HG03520 (cell line): ENCODE data around the gene PGLYRP4.
"Not testable (repeated sequence)": the region's sequence is repeated elsewhere in the genome, so short reads cannot be mapped to it uniquely, and the experiment has no call there.

Source experiments
- ATAC-seq: cut with Tn5 transposase; IDR thresholded peaks from one replicate; pipeline ENCODE4 v1.9.1; 2021; ENCODE audit warnings: mild to moderate bottlenecking, moderate library complexity; ENCODE audit not compliant: unreplicated experiment

The PGLYRP4 gene

GRCh38 chr1:153341431-153341934, 7.2 kb downstream of the PGLYRP4 start:
- ATAC-seq: no peak

- no peak for ATAC-seq
These were observed 8.3 kb downstream of the PGLYRP4 start for GRCh38 chr1:153340356-153340755.

GRCh38 chr1:153339802-153340201, 8.8 kb downstream of the PGLYRP4 start:
- ATAC-seq: no peak

DNA sequence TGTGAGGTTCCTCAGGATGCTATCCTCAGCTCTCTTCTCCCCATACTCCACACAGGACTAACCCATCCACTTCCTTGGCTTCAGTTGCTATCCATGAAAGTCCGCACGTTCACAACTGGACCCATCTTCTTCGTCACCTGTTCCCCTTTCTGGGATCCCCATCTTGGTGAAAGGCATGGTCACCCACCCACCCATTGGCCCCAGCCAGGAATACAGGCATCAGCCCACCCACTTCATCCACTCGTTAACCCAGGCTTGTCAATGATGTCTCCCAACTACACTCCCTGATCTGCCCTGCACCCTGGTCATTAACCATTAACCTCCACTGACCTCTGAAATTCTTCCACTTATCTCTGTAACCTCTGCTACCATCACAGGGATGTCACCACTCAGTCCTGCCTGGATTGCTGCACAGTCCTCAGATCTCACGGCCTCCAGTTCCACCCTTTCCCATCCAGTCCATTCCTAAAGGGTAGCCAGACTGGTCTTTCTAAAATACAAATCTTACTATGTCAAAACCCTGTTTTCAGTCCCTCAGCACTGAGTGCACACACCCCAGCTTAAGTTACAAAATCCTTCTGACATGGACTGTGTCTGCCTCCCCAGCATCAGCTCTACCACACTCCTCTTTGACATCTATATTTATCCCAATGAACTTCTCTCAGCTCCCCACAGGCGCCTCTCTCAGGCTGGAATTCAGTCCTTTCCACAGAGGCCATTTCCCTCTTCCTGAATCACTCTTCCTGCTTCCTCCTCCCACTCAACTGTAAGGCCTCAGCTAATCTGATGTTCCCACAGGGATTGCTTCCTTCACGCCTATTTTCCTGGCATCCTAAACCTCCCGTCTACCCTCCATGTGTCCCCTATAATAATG, 10.4 kb downstream of the PGLYRP4 start:
- no peak for ATAC-seq

DNA sequence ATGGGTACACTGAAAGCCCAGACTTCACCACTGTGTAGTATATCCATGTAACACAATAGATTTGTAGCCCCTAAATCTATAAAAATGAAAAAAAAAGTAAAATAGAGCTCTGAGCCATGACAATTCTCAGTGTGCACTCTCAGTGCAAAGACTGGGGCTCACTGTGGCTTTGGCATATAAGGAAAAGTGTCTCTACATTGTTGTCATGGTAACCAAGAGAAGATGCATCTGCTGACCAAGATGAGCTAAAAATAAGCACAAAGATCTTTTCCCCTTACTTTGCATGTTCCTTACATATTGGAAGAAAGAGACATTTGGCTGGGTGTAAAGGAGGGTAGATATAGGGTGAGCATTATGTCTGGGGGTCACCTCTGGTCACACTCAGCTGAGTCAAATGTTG, 12.0 kb downstream of the PGLYRP4 start:
- no peak for ATAC-seq

DNA sequence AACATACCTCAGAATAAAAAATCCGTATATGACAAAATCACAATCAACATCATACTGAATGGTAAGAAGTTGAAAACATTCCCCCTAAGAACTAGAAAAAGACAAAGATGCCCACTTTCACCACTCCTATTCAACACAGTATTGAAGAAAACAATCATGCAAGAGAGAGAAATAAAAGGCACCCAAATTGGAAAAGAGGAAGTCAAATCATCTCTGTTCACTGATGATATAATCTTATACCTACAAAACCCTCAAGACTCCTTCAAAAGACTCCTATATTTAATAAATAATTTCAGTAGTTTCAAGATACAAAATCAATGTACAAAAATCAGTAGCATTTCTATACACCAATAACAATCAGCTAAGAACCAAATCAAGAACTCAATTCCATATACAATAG, 14.7 kb downstream of the PGLYRP4 start:
- no peak for ATAC-seq

DNA sequence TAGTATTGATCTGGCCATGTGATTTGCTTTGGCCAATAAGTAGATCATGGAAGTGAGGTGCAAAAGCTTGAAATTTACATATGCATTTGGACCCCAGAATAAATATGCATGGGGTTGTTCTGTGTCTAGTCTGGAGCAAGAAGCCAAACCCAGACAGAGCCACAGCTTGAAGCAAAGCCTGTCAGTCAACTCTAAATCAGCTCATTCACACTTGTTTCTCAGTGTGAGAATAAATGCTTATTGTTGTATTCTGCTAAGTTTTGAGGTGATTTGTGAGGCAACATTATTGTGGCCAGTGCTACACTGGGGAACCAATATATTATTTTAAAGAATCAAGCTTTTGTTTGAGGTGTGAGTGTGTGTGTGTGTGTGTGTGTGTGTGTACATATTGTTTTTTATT, 23.7 kb downstream of the PGLYRP4 start:
- ATAC-seq: no peak

GRCh38 chr1:153322568-153322967, 26.1 kb downstream of the PGLYRP4 start:
- ATAC-seq: no peak

GRCh38 chr1:153318145-153318544, 30.5 kb downstream of the PGLYRP4 start:
- not testable (repeated sequence) for ATAC-seq

- not testable (repeated sequence) for ATAC-seq
These were observed 32.6 kb downstream of the PGLYRP4 start for GRCh38 chr1:153316013-153316412.

DNA sequence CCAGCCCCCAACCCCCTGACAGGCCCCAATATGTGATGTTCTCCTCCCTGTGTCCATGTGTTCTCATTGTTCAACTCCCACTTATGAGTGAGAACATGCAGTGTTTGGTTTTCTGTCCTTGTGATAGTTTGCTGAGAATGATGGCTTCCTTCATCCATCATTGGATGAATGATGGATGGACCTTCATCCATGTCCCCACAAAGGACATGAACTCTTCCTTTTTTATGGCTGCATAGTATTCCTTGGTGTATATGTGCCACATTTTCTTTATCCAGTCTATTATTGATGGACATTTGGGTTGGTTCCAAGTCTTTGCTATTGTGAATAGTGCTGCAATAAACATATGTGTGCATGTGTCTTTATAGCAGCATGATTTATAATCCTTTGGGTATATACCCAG, 34.3 kb downstream of the PGLYRP4 start:
- ATAC-seq: not testable (repeated sequence)

DNA sequence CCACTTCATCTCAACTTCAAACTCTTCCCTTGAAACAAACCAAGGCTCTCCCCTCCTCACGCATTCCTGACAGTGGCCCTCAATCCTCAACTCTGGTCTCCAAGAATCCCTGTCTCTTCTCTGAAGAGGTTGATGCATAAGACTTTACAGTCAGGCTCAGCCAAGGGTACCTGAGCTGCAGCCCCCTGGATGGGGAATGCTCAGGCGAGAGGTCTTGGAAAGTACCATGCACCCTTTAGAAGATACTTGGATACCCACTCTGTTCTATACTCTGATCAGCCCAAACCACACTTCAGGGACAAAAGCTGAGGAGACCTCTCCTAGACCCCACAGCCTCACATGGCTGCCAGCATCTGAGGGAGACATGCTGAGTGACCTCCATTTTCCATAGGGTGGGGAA, 35.4 kb downstream of the PGLYRP4 start:
- ATAC-seq: no peak

DNA sequence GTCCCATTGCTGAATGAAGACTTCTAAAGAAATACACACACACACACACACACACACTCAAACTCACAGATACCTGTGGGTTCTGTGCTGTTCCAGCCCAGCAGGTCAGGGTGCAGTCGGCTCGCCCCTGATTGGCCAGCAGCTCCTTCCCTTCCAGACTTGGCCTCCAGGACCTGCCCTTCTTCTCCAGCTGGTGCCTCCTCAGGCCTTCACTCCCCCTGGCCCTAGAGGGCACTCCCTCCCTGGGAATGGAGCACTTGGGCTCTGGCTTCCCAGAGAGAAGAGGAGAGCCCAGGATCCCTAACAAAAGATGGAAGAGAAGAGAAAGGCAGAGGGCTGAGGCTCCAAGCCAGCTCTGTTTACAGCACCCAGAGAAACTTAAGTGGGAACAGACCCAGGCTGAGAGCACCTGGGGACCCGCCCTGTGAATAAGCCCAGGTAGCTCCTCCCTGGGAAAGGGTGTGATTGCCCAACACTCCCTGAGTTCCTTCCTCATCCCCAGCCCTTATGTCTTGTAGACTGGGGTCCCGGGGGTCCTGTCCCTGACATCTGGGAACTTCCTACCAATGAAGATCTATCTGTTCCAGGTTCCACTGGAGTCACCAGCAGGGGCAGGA, 36.0 kb downstream of the PGLYRP4 start, which contains the start of gene PGLYRP3:
TSS of gene PGLYRP3 (minus strand) at position 383 of the 617 bp plus-strand sequence. CDS start 2,287 bp downstream, outside the sequence.
- ATAC-seq: no peak

GRCh38 chr1:153310526-153310925, 38.1 kb downstream of the PGLYRP4 start:
- ATAC-seq: no peak

DNA sequence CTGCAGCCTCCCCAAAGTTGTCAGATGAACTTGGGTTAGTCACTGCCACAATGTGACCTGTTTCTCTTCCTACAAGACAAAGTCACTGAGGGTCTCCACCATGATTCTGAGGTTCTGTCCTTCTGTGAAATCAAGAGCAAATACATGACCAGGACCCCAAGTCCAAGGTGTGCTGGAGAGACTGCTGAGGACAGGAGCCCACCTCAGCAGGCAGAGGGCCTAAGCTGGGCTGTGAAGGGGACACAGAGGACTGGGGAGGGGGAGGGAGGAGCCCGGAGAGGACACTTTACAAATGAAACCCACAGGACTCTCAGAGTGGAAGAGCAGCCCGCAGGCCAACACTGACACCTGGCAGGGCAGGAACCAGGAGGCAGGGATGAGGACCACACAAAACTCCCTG, 39.2 kb downstream of the PGLYRP4 start:
- ATAC-seq: no peak

DNA sequence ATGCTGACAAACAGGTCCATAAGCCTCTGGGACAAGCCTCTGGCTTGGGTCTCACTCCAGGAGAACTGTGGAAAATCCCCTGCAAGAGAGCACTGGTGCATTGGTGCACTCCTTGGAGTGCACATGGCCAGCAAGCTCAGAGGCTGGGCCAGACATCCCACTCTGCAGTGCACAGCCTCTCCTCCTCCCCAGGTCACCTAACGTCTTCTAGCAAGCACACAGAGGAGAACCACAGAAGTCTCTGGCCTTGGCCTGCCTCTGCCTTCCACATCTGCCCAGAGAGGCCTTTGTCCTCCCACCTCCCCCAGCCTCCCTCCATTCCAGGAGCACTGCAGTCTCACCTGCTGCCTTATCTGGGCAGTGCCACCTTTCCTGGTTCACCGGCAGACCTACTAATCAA, 40.1 kb downstream of the PGLYRP4 start:
- no peak for ATAC-seq

GRCh38 chr1:153307221-153307600, 41.4 kb downstream of the PGLYRP4 start:
- ATAC-seq: no peak

DNA sequence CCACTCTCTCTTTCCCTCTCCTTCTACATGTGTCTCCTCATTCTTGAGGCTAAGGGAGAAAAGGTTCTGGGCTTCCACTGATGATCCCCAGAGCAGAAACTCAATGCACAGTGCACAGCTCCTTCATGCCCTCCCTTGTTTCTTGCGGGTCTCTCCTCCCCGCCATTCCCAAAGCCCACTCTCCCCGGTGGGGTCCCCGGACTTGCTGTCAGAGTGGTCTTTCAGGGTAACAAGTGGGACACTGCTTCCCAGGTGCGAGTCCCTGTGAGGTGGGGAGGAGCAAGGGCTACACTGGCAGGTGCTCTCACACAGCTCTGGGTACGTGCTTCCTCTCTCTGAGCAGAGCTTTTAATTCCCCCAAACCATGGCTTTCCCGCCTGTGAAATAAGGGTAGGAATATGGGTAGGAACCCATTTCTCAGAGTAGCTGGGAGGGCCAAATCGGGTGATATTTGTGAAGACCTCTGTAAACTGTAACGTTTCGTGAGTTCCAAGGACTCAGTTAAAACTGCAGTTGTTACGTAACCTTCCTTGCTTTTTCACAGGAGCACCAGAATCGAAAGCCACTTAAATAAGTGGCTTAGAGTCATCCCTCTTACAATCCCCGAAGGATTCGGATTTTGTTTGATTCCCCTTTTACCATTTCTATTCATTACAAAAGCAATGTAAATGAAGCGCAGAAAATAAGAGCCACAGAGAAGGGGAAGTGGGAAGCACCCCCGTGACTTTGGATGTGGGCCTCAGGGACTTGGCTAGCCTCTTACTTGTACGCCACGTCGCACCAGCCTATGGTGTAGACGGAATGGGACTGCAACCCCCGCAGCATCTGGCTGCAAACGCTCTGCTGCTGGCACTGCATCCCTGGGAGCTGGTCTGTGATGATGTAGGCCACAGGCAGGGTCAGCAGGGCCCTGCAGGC, 42.1 kb downstream of the PGLYRP4 start:
- ATAC-seq: no peak

- no peak for ATAC-seq
These were observed 43.0 kb downstream of the PGLYRP4 start for GRCh38 chr1:153305682-153306081.

DNA sequence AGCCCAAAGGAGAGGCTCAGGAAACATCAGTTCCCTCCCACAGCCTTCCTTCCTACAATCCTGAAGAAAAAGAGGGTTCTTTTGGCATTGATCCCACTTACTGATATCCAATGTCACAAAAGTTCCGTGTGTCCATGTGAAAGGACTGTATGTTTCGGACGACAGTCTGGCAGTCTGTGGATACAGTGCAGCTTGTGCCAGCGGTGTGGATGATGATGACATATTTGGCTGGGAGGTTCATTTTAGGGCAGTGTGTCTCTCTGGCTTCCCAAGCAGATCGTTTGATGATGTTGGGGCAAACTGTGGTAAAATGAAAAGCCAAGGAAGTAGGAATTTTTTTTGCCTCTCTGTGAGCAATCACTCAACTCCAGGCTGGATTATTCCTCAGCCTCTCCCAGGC, 46.3 kb downstream of the PGLYRP4 start:
- no peak for ATAC-seq

DNA sequence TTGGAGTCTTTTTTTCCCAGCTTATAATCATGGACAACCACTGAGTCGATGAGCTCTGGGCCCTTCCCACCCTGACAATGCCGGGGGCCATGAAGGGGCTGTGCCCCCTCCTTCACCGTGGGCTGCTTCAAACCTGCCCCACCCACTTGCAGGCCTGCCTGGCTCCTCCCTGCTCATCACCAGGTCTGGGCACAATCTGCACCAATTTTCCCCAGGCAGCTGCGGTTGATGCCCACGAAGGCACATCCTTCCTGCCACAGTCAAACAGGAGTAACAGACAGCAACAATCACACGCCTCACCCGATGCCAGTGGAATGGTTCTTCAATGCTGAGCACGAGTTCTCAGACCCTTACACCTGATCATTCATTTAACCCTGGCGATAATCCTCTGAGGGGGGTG, 54.8 kb downstream of the PGLYRP4 start:
- ATAC-seq: no peak
